Fibroblast of upper back skin (primary cell): Measurements from ENCODE around the gene ZBED4.

Experiments used
- DNase-seq: peaks from one replicate; pipeline ENCODE4 v3.0.0-alpha.2; 2013

Gene ZBED4

GRCh38 chr22:49883294-49883640, 29.6 kb downstream of the ZBED4 start:
- DNase-seq = no peak

- DNase-seq = no peak
Observed at GRCh38 chr22:49884075-49884474, 30.4 kb downstream of the ZBED4 start.

- no peak for DNase-seq
Observed at GRCh38 chr22:49884503-49885260, 31.0 kb downstream of the ZBED4 start.

GRCh38 chr22:49885281-49885680, 31.6 kb downstream of the ZBED4 start:
- DNase-seq = no peak

GRCh38 chr22:49885881-49886280, 32.2 kb downstream of the ZBED4 start:
- no peak for DNase-seq

GRCh38 chr22:49886346-49887063, 32.9 kb downstream of the ZBED4 start:
- no peak for DNase-seq

- no peak for DNase-seq
Observed at GRCh38 chr22:49887064-49887451, 33.4 kb downstream of the ZBED4 start.

GRCh38 chr22:49887702-49888101, 34.1 kb downstream of the ZBED4 start:
- DNase-seq = no peak

GRCh38 chr22:49889071-49889470, 35.4 kb downstream of the ZBED4 start:
- DNase-seq = no peak

- no peak for DNase-seq
Observed at GRCh38 chr22:49892226-49892899, 38.7 kb downstream of the ZBED4 start.

- no peak for DNase-seq
Observed at GRCh38 chr22:49893025-49893424, 39.4 kb downstream of the ZBED4 start.

GRCh38 chr22:49894322-49895054, 40.8 kb downstream of the ZBED4 start:
- DNase-seq = no peak

GRCh38 chr22:49896201-49896600, 42.6 kb downstream of the ZBED4 start:
- DNase-seq = no peak

- no peak for DNase-seq
Observed at GRCh38 chr22:49897015-49897684, 43.5 kb downstream of the ZBED4 start.

GRCh38 chr22:49899530-49899929, 45.9 kb downstream of the ZBED4 start:
- no peak for DNase-seq

- DNase-seq = no peak
Observed at GRCh38 chr22:49900441-49901230, 47.0 kb downstream of the ZBED4 start.

- DNase-seq = no peak
Observed at GRCh38 chr22:49901457-49901856, 47.8 kb downstream of the ZBED4 start.

- DNase-seq = no peak
Observed at GRCh38 chr22:49903322-49904039, 49.8 kb downstream of the ZBED4 start.

- no peak for DNase-seq
Observed at GRCh38 chr22:49904040-49904369, 50.4 kb downstream of the ZBED4 start.

GRCh38 chr22:49905465-49905864, 51.8 kb downstream of the ZBED4 start:
- DNase-seq = no peak

- no peak for DNase-seq
Observed at GRCh38 chr22:49906071-49906798, 52.6 kb downstream of the ZBED4 start.
